GM19328 (cell line): ENCODE measurements around the gene PRXL2A.

Source experiments
- ATAC-seq: cut with Tn5 transposase; IDR thresholded peaks from one replicate; pipeline ENCODE4 v1.9.1; 2021; ENCODE audit warnings: mild to moderate bottlenecking, moderate library complexity; ENCODE audit not compliant: unreplicated experiment

The PRXL2A gene

DNA sequence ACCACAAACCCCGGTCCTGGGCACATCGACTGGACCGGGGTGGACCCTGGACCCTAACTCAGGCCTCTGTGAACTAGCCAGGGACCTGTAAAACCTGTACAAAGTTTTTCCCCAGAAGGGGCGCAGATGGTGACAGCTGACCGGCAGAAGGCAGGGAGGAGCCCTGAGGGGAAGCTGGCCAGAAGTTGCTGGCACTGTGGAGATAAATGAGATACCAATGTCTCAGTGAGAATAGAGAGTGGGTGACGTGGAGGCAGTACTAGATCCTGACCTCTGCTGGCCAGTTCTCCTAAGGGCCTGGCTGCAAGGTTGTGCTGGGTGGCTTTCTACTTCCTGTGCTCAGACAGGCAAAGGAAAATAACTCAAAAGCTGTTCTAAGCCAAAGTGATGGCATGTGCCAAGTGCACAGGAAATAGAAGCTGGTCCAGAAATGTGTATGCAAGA lies 35.2 kb downstream of the PRXL2A start:
- no peak for ATAC-seq

DNA sequence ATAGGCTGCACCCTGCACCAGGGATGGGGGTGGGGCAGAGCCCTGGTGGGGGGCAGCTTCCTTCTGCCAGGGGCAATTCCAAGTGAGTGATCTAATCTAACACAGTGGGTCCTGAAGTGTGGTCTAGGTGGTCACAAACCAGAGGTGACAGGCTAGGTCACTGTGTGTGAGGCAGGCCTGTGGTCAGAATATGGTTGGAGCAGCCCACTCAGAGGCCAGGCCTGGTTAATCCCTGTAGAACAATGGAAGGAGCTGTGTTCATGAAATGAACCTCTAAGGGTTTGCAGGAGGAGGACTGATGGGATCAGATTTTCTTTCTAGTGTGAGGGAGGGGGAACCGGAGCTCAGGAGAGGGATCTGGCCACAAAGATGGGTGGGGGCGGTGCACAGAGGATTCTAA lies 35.8 kb downstream of the PRXL2A start:
- ATAC-seq = no peak

DNA sequence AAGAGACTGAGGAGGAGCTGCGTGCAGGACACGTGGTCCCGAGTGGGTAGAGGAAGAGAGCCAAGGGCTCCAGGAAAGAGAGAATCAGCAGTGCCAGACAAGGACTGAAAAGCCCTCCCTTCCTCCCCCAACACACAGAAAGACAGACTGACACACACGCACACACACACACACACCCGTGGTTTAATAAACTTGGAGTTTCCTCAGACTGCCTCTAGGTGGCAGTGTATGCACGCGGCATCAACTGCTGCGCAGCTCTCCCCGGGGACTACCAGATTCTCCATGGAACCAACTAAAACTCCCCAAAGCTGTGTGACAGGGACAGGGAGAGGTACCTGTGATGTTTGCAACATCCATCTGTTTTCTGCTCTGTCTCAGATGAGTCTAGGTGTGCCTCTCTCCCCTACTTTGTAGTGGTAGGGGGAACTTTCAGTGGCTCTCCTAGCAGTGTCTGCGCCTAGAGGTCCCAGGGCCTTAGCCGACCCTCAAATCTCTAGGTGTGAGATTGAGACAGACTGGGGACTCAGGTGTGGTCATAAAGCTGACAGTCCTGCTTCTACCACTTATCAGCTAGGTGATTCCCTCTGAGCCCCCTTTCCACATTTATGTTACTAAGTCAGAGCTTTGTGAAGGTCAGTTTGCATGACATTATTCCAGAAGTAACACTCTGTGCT lies 36.4 kb downstream of the PRXL2A start:
- peak; percentile 82 for ATAC-seq

DNA sequence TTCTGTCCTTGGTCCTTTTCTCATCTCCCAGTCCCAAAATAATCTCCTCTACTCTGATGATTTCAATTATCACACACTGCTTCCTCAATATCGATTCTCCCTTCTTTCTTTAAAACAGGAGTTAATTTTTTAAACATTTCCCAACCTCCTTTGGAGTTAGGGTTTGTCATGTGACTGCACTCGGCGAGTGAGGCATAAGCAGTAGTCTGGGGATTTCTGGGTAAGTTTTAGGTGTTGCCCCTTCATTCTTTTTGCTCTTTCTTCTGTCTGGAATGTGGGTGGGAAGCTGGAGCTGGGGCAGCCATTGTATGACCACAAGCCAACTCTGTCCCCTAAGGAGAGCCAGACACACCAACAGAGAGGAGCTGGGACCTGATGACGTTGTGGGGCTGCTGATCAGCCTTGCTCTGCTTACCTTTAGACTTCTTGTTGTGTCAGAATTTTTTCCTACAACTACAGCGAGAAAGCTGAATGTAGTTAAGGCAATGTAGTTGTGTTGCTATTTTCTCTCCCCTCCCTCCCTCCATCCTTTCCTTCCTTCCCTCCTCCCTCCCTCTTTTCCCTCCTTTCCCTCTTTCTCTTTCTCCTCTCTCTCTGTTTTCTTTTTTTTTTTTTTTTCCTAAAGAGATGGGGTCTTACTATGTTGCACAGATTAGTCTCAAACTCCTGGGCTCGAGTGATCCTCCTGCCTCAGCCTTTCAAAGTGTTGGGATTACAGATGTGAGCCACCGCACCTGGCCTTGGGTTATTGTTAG lies 39.3 kb downstream of the PRXL2A start:
- ATAC-seq = no peak

DNA sequence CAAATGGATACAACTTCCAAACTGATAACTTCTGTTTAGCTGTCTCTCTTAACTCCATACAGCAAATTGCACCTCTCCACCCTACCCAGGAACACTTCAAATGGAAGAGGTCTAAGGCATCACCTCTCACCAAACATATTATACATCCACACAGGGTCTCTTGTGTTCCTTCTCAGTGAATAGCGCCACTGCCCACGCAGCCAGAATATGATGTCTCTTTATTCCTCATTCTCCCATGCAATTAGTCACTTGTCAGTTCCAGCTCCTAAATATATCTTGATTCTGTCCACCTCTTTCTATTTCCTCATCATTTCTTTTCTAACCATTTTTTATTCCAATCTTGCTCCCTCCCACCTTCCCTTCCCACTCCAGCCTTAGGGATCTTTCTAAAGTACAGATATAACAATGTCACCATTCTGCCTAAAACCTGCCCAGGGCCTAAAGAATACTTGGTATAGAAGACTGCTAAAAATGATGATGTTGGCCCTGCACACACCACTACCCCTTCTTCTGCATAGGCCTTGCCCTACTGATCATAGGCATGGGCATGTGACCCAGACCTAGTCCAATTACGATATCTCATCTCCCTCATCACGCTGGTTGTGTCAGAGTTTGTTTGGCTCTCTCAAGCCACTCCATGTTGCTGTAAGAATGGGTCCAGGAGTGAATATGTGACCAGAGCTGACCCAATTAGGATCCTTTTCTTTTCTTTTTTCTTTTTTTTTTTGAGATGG lies 40.0 kb downstream of the PRXL2A start:
- no peak for ATAC-seq

DNA sequence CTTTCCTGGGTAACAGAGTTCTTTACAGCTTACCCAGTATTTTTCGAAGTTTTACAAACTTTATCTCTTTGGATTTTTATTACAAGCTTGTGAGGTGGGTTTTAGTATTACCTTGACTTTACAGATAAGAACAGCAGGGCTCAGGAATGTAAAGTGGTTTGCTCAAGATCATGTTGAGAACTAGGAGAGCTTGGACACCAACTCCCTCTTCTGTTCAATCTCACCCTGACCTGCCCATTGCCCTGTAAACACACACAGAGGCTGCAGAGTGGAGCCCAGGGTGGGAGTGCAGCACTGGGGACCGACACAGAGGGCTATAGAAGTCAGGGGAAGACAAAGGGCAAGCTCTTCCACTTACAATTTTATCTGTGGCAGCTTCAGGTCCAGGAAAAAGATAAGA lies 41.2 kb downstream of the PRXL2A start:
- ATAC-seq = no peak

DNA sequence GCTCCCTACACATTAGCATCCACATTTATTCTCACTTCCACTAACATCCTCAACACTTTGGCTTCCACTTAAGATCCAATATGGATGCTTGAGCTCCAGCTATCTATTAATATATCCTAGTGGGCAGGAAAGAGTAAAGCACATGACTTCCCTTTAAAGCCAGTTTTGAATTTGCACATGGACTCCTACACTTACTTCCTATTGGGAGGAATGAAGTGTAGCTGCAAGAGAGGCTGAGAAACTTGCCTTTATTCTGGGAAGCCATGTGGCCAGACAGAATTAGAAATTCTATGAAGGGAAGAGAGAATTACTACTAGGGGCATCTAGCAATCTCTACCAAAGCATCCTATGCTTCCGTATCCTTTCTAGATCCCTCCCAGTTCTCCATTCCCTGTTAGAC lies 42.8 kb downstream of the PRXL2A start:
- ATAC-seq = no peak

DNA sequence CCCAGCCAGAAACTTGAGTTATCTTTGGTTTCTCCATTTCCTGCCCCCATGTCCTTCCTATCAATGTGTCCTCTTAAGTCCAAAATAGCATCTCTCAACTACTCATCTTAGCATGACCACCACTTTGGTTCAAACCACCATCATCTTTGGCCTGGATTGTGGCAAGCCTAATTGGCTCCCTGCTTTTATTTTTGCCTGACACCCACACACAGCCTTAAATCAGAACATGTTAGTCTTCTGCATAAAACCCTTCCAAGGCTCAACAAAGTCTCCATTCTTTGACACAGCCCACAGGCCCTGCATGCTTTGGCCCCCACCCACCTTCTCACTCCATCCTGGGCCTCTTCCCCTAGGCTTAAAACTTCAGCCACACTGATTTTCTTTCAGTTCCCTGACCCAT lies 43.7 kb downstream of the PRXL2A start:
- no peak for ATAC-seq

DNA sequence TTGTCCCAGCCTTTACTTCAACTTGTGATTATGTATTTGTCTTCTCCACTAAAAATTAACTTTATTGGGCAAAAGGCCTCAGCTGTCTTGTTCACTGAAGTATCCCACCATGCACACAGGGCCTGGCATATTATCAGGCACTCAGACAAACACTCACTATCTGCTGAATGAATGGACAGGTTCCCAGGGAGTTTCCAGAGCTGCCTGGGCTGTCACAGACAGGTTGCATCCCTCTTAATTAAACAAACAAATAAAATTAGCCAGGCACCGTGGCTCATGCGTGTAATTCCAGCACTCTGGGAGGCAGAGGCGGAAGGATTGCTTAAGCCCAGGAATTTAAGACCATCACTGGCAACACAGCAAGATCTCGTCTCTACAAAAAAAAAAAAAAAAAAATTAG lies 44.3 kb downstream of the PRXL2A start:
- ATAC-seq = no peak

DNA sequence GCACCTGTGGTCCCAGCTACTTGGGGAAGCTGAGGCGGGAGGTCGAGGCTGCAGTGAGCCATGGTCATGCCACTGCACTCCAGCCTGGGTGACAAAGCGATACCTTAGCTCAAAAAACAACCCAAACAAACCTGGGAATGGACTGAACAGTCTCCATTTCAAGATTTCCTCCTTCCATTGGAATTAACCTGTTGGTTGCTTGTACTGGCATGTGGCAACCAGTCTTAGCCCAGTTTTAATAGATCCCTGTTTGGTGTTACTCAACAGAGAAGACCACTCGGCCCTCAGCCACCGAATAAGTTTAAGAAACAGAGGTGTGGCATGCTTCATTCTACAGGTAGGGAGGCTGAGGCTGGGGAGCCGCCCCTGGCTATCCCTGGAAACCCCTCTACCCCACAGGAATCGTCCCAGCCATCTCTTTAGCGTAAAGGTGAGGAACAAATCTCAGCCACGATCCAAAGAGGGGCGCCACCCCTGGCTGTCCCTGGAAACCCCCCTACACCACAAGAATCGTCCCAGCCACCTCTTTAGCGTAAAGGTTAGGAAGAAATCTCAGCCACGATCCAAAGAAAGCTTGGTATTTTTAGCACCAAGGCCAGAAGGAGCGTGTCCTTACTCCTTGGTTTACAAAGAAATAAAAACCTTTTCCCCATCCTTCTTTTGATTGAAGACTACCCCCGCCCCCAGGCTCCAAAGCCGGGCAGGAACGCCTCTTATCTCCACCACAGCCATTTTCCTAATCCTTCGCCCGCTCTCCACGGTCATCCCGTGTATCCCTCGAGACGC lies 44.9 kb downstream of the PRXL2A start:
- no peak for ATAC-seq

DNA sequence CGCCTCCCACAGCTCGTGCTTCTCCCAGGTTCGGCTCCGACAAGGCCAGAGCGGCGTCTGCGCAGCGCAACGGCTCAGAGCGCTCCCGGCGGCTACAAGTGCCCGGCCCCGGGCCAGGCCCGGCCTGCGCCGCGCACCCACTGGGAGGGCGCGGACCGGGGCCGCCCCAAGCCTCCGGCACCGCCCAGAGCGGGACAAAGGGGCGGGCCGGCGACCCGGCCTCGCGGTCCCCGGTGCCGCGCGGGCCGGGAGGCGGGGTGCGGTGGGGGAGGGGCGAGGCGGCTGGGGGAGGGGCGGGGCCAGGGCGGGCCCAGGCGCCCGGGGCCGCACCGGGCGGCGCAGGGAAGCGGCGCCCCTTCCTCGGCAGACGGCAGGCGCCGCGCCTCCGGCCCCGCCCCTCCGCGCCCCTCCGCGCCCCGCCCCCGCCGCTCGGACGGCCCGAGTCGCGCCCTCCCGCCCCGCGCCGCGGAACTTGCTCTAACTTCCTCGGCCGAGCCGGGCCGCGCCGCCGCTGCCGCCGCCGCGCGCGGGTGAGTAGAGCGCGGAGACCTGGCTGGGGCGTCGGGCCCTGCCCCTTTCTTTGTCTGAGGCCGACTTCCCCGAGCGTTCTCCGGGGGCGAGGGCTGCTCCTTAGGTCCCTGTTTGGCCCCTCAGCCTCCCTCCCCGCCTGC lies 45.6 kb downstream of the PRXL2A start, which contains the start of gene TSPAN14:
TSPAN14 (plus strand) TSS at position 469 of the 671 bp plus-strand sequence. CDS start 34,924 bp downstream, outside the sequence.
- peak; percentile 72 for ATAC-seq

DNA sequence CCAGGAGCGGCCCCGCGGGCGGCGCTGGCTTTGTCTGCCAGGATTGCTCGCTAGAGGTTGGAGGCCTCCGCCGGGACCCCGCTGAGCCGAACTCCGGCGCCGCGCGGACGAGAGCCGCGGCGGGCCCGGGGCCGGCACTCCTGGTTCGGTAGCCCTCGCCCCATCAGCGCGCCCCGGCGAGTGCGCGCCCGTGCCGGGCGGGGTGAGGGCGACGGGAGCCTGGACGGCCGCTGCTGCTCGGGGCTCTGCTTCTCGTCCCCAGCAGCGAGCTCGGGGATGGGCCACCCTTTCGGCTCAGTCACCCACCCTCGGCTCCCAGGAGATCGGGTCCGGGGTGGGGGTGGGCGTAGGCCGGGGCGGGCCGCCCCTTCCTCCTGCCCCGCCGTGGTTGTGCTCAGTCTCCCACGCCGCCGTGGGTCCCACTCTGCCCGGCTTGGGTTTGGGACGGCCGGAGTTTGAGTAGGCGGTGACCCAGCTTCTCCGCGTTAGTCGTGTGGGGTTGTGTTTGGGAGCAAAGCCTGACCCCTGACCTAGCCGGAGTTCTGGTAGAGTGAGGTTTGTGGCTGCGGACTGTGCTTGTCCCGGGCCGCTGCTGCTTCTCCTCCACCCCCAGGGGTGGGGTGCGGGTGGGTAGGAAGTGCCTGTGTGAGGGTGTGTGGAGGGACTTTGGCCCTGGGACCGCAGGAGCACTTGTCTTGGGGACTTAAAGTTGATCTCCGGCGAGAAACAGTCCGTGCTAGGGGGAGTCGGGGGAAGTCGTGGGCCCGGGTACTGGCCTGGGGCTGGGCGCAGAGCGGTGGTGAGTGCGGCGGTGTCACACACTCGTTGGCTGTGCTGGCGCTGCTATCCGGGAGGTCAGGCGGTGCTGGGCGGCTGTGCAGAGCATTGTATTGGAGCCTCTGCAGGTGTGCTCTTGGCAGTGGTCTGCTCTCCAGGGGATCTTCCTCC lies 46.4 kb downstream of the PRXL2A start:
- ATAC-seq = peak; percentile 15

DNA sequence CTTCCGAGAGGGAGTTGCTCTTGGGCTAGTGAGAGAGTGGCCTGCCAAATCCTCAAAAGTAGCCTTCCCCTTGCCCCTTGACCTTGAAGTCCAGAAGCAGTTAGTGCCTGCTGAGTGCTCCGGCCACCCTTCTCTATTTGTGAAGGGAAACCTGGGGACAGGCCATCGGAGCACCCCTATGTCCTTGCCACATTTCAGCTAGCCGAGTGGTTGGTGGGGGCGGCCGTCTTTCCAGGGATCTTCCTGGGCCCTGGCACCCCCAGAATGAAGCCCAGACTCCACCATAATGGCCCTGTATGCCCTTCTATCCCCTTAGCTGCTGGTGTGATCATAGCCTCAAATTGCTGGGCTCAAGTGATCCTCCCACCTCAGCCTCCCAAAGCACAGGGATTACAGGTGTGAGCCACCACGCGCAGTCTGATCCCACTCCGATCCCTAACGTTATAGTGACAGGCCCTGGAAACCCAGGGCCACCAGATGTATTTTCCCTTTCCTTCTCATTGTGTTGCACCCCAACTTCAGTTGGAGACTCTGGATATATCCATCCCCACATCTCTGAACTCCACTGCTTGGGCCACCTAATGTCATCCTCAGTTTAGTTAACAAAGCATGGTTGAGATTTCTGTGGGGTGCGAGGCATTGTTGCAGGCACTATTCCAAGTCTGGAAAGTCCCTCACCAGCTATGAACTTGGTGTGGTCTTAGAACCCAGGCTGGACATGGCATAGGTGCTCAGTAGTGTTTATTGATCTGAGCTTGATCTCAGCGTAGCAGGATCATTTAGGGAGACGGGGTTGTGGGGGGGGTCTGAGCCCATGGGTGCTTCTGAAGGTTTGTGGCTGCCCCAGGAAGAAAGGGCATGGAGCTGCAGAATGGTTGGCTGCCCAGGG lies 47.4 kb downstream of the PRXL2A start:
- ATAC-seq = no peak

DNA sequence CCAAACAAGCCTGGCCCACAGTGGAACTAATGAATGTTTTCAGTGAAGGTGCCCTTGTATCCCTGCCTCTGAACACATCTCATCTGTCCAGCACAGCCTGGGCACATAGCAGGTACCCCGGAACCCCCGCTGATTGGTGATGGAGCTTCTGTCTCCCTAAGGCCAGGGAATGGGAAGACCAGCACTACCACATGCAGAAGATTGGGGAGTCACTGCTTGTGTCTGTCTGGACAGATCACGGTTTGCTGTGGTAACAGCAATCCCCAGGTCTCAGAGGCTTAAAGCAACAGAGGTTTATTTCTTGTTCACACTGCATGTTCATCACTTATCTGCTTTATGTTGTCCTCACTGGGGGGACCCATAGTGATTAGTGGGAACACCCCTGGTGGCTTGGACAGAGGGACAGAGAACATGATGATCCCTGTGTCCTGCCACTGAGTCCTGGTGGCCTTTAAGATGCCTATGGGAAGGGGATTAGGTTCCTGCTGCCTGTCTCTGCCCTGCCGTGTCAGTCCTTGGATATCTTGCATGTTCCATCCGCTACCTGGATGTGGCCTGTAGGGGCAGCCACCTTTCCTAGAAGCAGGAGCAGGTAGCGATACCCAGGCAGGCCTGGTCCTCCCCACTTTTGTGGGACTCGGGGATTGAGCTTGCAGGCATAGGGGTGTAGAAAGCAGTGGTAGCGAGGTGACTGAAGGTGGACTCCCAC lies 49.4 kb downstream of the PRXL2A start:
- no peak for ATAC-seq

DNA sequence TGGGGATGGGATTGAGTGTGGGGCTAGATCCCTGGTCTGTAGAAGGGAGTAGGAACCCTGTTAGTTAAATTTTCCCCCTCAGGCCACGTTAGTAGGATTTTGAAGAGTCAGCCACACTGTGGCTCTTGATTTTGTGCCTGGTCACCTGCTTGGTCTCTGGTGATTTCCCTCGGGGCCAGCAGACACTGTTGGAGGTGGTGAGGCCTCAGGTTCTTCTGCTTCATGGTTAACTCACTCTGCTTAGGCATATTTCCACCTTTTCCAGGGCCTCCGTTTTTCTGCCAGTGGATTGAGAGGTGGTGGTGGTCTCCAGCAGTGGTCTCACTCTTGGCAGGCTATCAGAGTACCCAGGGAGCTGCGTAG lies 49.9 kb downstream of the PRXL2A start:
- ATAC-seq = no peak

DNA sequence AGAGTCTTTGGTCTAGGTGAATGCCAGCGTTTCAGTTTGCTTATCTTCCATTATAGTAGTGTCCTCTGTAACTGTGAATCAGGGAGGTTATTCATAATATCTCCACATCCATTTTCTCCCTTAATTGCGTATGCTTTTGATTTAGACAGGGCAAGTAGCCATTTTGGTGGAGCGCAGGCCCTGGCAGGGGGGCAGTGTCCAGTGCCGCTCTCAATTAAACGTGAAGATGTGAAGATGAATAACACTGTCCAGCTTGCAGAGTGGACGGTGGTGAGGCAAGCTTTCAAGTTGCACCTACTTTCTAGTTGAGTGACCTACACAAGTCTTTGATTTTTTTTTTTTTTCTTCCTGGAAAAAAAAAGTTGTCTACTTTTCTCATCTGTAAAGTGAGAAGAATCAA lies 50.3 kb downstream of the PRXL2A start:
- ATAC-seq = no peak

DNA sequence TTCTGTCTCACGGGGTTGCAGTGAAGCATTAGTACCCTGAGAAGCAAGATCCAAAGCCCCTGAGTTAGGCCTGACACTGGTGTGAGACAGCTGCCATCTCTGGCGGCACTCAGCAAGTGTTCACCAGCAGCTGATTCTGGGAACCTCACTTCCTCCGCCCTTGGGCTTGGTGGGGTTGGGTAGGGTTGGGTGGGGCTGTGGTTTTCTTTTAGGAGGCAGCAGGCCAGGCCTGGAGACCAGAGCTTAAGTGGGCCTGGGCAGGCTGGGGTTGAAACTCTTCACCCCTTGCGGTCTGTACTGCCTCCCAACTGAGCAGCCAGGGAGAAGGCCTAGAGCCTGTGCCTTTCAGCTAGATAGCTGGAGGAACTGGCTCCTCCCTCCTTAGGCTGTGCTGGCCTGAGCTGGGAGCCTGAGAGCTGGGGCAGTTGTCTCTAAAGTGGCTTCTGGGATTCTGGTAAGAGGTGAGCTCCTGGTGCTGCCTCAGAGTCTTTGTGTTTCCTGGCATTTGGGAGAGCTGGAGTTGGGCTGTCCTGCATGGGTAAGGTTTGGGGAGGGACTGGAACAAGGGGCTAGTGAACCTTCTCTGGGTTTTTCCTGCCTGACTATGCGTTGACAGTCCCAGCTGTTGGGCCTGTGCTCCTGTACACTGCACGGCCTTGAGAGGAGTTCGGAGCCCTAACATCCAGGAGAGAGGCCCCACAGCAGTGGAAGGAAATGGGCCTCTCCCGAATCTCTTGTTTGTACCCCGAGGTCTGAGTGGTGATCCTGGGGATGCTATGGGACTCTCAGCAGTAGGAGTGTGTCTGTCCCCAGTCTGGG lies 50.9 kb downstream of the PRXL2A start:
- peak; percentile 32 for ATAC-seq
